ENCODE results near the gene ROCK2. TPM values are rescaled to one million over a fixed set of nuclear protein-coding genes. Genes with fewer than 3 reads are reported as not detected.

ROCK2 gene
- polyA plus RNA-seq, 3 donors, result 2.8 to 10.2 (median 4.3) TPM

DNA sequence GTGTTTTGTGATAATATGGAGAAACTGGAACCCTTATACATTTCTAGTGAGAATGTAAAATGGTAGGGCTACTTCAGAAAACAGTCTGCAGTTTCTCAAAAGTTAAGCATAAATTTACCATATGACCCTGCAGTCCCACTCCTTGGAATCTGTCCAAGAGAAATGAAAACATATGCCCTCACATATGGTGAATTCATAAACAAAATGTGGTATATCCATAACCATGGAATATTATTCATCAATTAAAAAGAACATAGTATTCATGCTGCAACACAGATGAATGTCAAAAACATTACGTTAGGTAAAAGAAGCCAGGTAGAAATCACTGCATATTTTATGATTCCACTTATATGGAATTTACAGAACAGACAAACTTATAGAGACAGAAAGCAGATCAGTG is 11.8 kb downstream of the ROCK2 start:
- H3K9ac ChIP-seq (ENCODE audit: insufficient read depth, low read length, poor library complexity, severe bottlenecking), result no peak overlapping the region
- no peak overlapping the region for H3K4me3 ChIP-seq (replicated peaks in 1 of 3; ENCODE audit: low read depth in 2 of 3, low read length in 3 of 3)
- TF ChIP-seq, protein P1, sequence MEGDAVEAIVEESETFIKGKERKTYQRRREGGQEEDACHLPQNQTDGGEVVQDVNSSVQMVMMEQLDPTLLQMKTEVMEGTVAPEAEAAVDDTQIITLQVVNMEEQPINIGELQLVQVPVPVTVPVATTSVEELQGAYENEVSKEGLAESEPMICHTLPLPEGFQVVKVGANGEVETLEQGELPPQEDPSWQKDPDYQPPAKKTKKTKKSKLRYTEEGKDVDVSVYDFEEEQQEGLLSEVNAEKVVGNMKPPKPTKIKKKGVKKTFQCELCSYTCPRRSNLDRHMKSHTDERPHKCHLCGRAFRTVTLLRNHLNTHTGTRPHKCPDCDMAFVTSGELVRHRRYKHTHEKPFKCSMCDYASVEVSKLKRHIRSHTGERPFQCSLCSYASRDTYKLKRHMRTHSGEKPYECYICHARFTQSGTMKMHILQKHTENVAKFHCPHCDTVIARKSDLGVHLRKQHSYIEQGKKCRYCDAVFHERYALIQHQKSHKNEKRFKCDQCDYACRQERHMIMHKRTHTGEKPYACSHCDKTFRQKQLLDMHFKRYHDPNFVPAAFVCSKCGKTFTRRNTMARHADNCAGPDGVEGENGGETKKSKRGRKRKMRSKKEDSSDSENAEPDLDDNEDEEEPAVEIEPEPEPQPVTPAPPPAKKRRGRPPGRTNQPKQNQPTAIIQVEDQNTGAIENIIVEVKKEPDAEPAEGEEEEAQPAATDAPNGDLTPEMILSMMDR (IDR thresholded peaks at IDR 0.05), result no peak
- no peaks in the 10 kb centered on the region for H3K27me3 ChIP-seq (ENCODE audit: control insufficient read depth in 2 of 2, insufficient read depth in 2 of 2, low read length in 2 of 2)
- no peak overlapping the region for H3K27ac Mint-ChIP-seq
- no peaks in the 10 kb centered on the region for H3K36me3 ChIP-seq (replicated peaks in 1 of 2; ENCODE audit: control insufficient read depth in 1 of 2, insufficient read depth in 2 of 2, low read length in 2 of 2)
- peaks cover 0 to 4% (median 0%) of the 10 kb centered on the region in 7 donors for H3K9me3 Mint-ChIP-seq
- no peaks in the 10 kb centered on the region for H3K36me3 Mint-ChIP-seq
- intact Hi-C loops (cut with micrococcal nuclease), result no loop called here
- no peak overlapping the region for H3K4me3 Mint-ChIP-seq
- H3K4me2 ChIP-seq (replicated peaks; ENCODE audit: extremely low read depth, low read length, poor library complexity, severe bottlenecking), result no peak overlapping the region
- H3K9me3 ChIP-seq (replicated peaks in 1 of 2; ENCODE audit: control insufficient read depth in 1 of 2, insufficient read depth in 1 of 2, low read length in 2 of 2), result no peaks in the 10 kb centered on the region
- no peak overlapping the region for H3K27ac ChIP-seq (ENCODE audit: low read depth in 1 of 2, low read length in 2 of 2)
- H4K20me1 ChIP-seq (ENCODE audit: insufficient read depth, low read length), result peaks cover 88% of the 10 kb centered on the region
- H3K4me1 Mint-ChIP-seq, result peaks cover 30% of the 10 kb centered on the region
- H3K27me3 Mint-ChIP-seq (ENCODE audit: low read depth in 3 of 3), result no peaks in the 10 kb centered on the region
- H3K79me2 ChIP-seq (ENCODE audit: insufficient read depth, low read length), result peaks cover 91% of the 10 kb centered on the region
- DNase-seq, result no peak
- H2AFZ ChIP-seq (ENCODE audit: insufficient read depth, low read depth, low read length, poor library complexity, severe bottlenecking), result no peak overlapping the region
- H3K4me1 ChIP-seq (ENCODE audit: control insufficient read depth in 1 of 2, insufficient read depth in 2 of 2, low read length in 2 of 2), result peaks cover 5 to 13% of the 10 kb centered on the region in 2 donors
- WGBS (ENCODE audit: insufficient coverage), result no CpG with 5 or more reads among the region's 1 CpG

DNA sequence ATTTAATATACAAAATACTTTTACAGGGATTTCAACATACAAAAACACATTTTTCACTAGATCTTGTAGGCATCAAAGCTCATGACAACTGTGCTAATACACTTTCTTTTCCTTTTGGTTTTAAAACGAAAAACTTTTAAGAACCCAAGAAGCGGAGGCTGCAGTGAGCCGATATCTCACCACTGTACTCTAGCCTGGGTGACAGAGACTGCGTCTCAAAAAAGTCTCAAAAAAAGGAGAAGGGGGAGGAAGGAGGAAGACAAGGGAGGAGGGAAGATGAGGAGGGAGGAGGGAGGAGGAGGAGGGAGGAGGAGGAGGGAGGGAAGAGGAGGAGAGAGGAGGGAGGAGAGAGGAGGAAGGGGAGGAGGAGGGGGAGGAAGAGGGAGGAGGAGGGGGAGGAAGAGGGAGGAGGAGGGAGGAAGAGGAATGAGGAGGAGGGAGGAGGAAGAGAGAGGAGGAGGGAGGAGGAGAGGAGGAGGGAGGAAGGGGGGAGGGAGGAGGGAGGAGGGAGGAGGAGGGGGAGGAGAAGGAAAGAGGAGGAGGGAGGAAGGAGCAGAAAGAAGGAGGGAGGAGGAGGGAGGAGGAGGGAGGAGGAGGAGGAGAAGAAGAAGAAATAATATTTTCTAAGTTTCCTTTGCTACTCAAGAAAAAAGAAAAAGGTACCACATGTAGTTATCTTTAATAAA is 13.8 kb downstream of the ROCK2 start:
- Histone ChIP-seq H3K36me3 (replicated peaks in 1 of 2; ENCODE audit: control insufficient read depth in 1 of 2, insufficient read depth in 2 of 2, low read length in 2 of 2) (no peaks in the 10 kb centered on the region), H3K4me1 (ENCODE audit: control insufficient read depth in 1 of 2, insufficient read depth in 2 of 2, low read length in 2 of 2) (peaks cover 9 to 25% of the 10 kb centered on the region in 2 donors), H3K9me3 (replicated peaks in 1 of 2; ENCODE audit: control insufficient read depth in 1 of 2, insufficient read depth in 1 of 2, low read length in 2 of 2) (no peaks in the 10 kb centered on the region), H2AFZ (ENCODE audit: insufficient read depth, low read depth, low read length, poor library complexity, severe bottlenecking) (no peak overlapping the region), H3K27me3 (ENCODE audit: control insufficient read depth in 2 of 2, insufficient read depth in 2 of 2, low read length in 2 of 2) (no peaks in the 10 kb centered on the region), H3K79me2 (ENCODE audit: insufficient read depth, low read length) (peaks cover 91% of the 10 kb centered on the region), H4K20me1 (ENCODE audit: insufficient read depth, low read length) (peaks cover 90% of the 10 kb centered on the region), H3K4me2 (replicated peaks; ENCODE audit: extremely low read depth, low read length, poor library complexity, severe bottlenecking) (no peak overlapping the region), H3K4me3 (replicated peaks in 1 of 3; ENCODE audit: low read depth in 2 of 3, low read length in 3 of 3) (no peak overlapping the region), H3K9ac (ENCODE audit: insufficient read depth, low read length, poor library complexity, severe bottlenecking) (no peak overlapping the region), H3K27ac (ENCODE audit: low read depth in 1 of 2, low read length in 2 of 2) (no peak overlapping the region)
- Mint-ChIP-seq H3K9me3 (peaks cover 0 to 4% (median 0%) of the 10 kb centered on the region in 7 donors), H3K27me3 (ENCODE audit: low read depth in 3 of 3) (no peaks in the 10 kb centered on the region), H3K4me3 (peak overlapping the region in 1 of 2 donors; percentile 50), H3K4me1 (peaks cover 28% of the 10 kb centered on the region), H3K27ac (peak overlapping the region in 2 of 7 donors; percentile 48 to 67), H3K36me3 (no peaks in the 10 kb centered on the region)
- intact Hi-C loops (cut with micrococcal nuclease), result no loop called here
- TF ChIP-seq, protein P1 (IDR thresholded peaks at IDR 0.05), result no peak
- WGBS (ENCODE audit: insufficient coverage), result no CpG with 5 or more reads among the region's 4 CpGs
- peak in 1 of 3 donors; percentile 6 for DNase-seq
